WTC11 (cell line): ENCODE measurements around the gene PIAS2. TPM values are rescaled to one million over a fixed set of nuclear protein-coding genes. Genes with fewer than 3 reads are reported as not detected.

Experiments
- ATF1 ChIP-seq: sonication (generic); formaldehyde crosslinking; IDR thresholded peaks from 2 replicates; pipeline ENCODE4 v1.8.1; 2023; ENCODE audit warnings: mild to moderate bottlenecking, moderate library complexity, missing genetic modification reagents
- CREB1 ChIP-seq: sonication (generic); formaldehyde crosslinking; IDR thresholded peaks from 2 replicates; pipeline ENCODE4 v1.8.0; 2023; ENCODE audit warnings: mild to moderate bottlenecking, missing genetic modification reagents
- E2F4 ChIP-seq: sonication (generic); formaldehyde crosslinking; IDR thresholded peaks from 2 replicates; pipeline ENCODE4 v1.8.1; 2022; ENCODE audit warnings: low read depth, mild to moderate bottlenecking, moderate library complexity, missing genetic modification reagents, borderline replicate concordance
- IRF1 ChIP-seq: sonication (generic); formaldehyde crosslinking; IDR thresholded peaks from 2 replicates; pipeline ENCODE4 v1.8.0; 2023; ENCODE audit warnings: missing genetic modification reagents
- JAZF1 ChIP-seq: fragments of 250-450 bp; sonication (Bioruptor Pico); IDR thresholded peaks from 2 replicates; pipeline ENCODE4 v1.9.0; 2021; ENCODE audit warnings: moderate library complexity, mild to moderate bottlenecking, inconsistent platforms
- MXD4 ChIP-seq: fragments of 250-450 bp; sonication (Bioruptor Pico); IDR thresholded peaks from 2 replicates; pipeline ENCODE4 v1.8.0; 2021; ENCODE audit warnings: mild to moderate bottlenecking, moderate library complexity, borderline replicate concordance
- NR1H2 ChIP-seq: sonication (generic); formaldehyde crosslinking; IDR thresholded peaks from 2 replicates; pipeline ENCODE4 v1.9.0; 2021; ENCODE audit warnings: mild to moderate bottlenecking, moderate library complexity, missing genetic modification reagents
- NR3C1 ChIP-seq: sonication (generic); formaldehyde crosslinking; conservative IDR thresholded peaks from 2 replicates; pipeline ENCODE4 v1.8.1; 2023; ENCODE audit warnings: low read depth, mild to moderate bottlenecking, missing genetic modification reagents
- STAT6 ChIP-seq: sonication (generic); formaldehyde crosslinking; conservative IDR thresholded peaks from 2 replicates; pipeline ENCODE4 v1.8.1; 2023; ENCODE audit warnings: mild to moderate bottlenecking, low read depth, missing genetic modification reagents, moderate library complexity
- ZNF263 ChIP-seq: sonication (generic); formaldehyde crosslinking; IDR thresholded peaks from 2 replicates; pipeline ENCODE4 v1.8.1; 2022; ENCODE audit warnings: low read depth, mild to moderate bottlenecking, moderate library complexity, missing genetic modification reagents
- ZNF281 ChIP-seq: sonication (generic); formaldehyde crosslinking; IDR thresholded peaks from 2 replicates; pipeline ENCODE4 v1.8.0; 2023; ENCODE audit warnings: mild to moderate bottlenecking, missing genetic modification reagents
- ZNF396 ChIP-seq: fragments of 250-450 bp; sonication (Bioruptor Pico); IDR thresholded peaks from 2 replicates; pipeline ENCODE4 v1.8.0; 2021; ENCODE audit warnings: mild to moderate bottlenecking, moderate library complexity, borderline replicate concordance
- ZNF416 ChIP-seq: fragments of 250-450 bp; sonication (Bioruptor Pico); IDR thresholded peaks from 2 replicates; pipeline ENCODE4 v1.9.0; 2021; ENCODE audit warnings: mild to moderate bottlenecking, inconsistent platforms
- ZNF423 ChIP-seq: fragments of 250-450 bp; sonication (Bioruptor Pico); IDR thresholded peaks from 2 replicates; pipeline ENCODE4 v2.1.2; 2022; ENCODE audit warnings: mild to moderate bottlenecking, moderate library complexity
- ZNF425 ChIP-seq: fragments of 250-450 bp; sonication (Bioruptor Pico); conservative IDR thresholded peaks from 2 replicates; pipeline ENCODE4 v1.9.0; 2021; ENCODE audit warnings: mild to moderate bottlenecking
- ZNF532 ChIP-seq: fragments of 250-450 bp; sonication (Bioruptor Pico); IDR thresholded peaks from 2 replicates; pipeline ENCODE4 v1.9.0; 2021; ENCODE audit warnings: mild to moderate bottlenecking, borderline replicate concordance
- total RNA-seq: library from RNA; stranded (reverse); gene quantifications from 3 replicates; pipeline ENCODE4 v1.2.3, GENCODE V29; 2021
- TF ChIP-seq, protein P1 (sequence below): sonication (generic); formaldehyde crosslinking; IDR thresholded peaks from 2 replicates; pipeline ENCODE4 v1.8.1; 2023; ENCODE audit warnings: mild to moderate bottlenecking, missing genetic modification reagents, moderate library complexity
- TF ChIP-seq, protein P2 (sequence below): fragments of 250-450 bp; sonication (Bioruptor Pico); IDR thresholded peaks from 2 replicates; pipeline ENCODE4 v1.9.0; 2021; ENCODE audit warnings: mild to moderate bottlenecking

Gene PIAS2
- total RNA-seq, 1 experiment from 2014 or later, result 50.7 TPM

- TF ChIP-seq STAT6 (CRISPR knock-in tag) (no peak), ZNF425 (no peak), E2F4 (CRISPR knock-in tag) (peak; percentile 52; the same call in 1 of the 2 replicates), ZNF396 (CRISPR knock-in tag) (no peak), NR3C1 (CRISPR knock-in tag) (no peak; the same call in 1 of the 2 replicates), ZNF423 (CRISPR knock-in tag) (no peak), ZNF281 (CRISPR knock-in tag) (no peak), MXD4 (CRISPR knock-in tag) (no peak), ZNF532 (CRISPR knock-in tag) (no peak), JAZF1 (CRISPR knock-in tag) (no peak), ZNF263 (CRISPR knock-in tag) (no peak), ATF1 (CRISPR knock-in tag) (no peak), ZNF416 (CRISPR knock-in tag) (no peak), IRF1 (CRISPR knock-in tag) (peak; percentile 54), CREB1 (CRISPR knock-in tag) (no peak), NR1H2 (no peak)
- TF ChIP-seq, protein P1, sequence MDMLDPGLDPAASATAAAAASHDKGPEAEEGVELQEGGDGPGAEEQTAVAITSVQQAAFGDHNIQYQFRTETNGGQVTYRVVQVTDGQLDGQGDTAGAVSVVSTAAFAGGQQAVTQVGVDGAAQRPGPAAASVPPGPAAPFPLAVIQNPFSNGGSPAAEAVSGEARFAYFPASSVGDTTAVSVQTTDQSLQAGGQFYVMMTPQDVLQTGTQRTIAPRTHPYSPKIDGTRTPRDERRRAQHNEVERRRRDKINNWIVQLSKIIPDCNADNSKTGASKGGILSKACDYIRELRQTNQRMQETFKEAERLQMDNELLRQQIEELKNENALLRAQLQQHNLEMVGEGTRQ (CRISPR knock-in tag), result peak; percentile 96
- TF ChIP-seq, protein P2, sequence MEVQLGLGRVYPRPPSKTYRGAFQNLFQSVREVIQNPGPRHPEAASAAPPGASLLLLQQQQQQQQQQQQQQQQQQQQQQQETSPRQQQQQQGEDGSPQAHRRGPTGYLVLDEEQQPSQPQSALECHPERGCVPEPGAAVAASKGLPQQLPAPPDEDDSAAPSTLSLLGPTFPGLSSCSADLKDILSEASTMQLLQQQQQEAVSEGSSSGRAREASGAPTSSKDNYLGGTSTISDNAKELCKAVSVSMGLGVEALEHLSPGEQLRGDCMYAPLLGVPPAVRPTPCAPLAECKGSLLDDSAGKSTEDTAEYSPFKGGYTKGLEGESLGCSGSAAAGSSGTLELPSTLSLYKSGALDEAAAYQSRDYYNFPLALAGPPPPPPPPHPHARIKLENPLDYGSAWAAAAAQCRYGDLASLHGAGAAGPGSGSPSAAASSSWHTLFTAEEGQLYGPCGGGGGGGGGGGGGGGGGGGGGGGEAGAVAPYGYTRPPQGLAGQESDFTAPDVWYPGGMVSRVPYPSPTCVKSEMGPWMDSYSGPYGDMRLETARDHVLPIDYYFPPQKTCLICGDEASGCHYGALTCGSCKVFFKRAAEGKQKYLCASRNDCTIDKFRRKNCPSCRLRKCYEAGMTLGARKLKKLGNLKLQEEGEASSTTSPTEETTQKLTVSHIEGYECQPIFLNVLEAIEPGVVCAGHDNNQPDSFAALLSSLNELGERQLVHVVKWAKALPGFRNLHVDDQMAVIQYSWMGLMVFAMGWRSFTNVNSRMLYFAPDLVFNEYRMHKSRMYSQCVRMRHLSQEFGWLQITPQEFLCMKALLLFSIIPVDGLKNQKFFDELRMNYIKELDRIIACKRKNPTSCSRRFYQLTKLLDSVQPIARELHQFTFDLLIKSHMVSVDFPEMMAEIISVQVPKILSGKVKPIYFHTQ (CRISPR knock-in tag), result no peak
Observed at GRCh38 chr18:46917108-46917802, at the start of gene PIAS2, which contains the start of gene KATNAL2 (continued).
